ENCODE results near the gene TCERG1L. TPM values are rescaled to one million over a fixed set of nuclear protein-coding genes. Genes with fewer than 3 reads are reported as not detected.

TCERG1L gene
- total and polyA plus RNA-seq, 4 donors = 0.02 to 0.09 (median 0.08) TPM; not detected in 1

GRCh38 chr10:131131726-131132591 lies 179.6 kb downstream of the TCERG1L start:
- ATAC-seq (ENCODE audit: insufficient read depth, low FRiP score) (peak; percentile 21), DNase-seq (peak; percentile 54 to 84 (median 68))
- Histone ChIP-seq H3K27me3 (ENCODE audit: control insufficient read depth in 3 of 3, insufficient read depth in 3 of 3, low read length in 2 of 3) (no peaks in the 10 kb centered on the region), H3K4me1 (ENCODE audit: control insufficient read depth in 5 of 5, insufficient read depth in 5 of 5, low read length in 5 of 5) (peaks cover 0 to 11% (median 2%) of the 10 kb centered on the region in 5 donors), H3K36me3 (ENCODE audit: control insufficient read depth in 4 of 4, insufficient read depth in 4 of 4, low read length in 4 of 4) (no peaks in the 10 kb centered on the region), H3K9me3 (ENCODE audit: control insufficient read depth in 4 of 4, insufficient read depth in 3 of 4, low read length in 3 of 4) (peaks cover 0 to 2% (median 0%) of the 10 kb centered on the region in 4 donors), H3K27ac (ENCODE audit: low read depth in 1 of 2, low read length in 1 of 2) (no peak overlapping the region), H3K4me3 (no peak overlapping the region), H3K9ac (ENCODE audit: insufficient read depth in 1 of 2, low read length in 2 of 2) (no peak overlapping the region)
- WGBS, 2 donors = 55 to 59% methylated on average over 25 of the region's 25 CpGs
- TF ChIP-seq, protein P1, sequence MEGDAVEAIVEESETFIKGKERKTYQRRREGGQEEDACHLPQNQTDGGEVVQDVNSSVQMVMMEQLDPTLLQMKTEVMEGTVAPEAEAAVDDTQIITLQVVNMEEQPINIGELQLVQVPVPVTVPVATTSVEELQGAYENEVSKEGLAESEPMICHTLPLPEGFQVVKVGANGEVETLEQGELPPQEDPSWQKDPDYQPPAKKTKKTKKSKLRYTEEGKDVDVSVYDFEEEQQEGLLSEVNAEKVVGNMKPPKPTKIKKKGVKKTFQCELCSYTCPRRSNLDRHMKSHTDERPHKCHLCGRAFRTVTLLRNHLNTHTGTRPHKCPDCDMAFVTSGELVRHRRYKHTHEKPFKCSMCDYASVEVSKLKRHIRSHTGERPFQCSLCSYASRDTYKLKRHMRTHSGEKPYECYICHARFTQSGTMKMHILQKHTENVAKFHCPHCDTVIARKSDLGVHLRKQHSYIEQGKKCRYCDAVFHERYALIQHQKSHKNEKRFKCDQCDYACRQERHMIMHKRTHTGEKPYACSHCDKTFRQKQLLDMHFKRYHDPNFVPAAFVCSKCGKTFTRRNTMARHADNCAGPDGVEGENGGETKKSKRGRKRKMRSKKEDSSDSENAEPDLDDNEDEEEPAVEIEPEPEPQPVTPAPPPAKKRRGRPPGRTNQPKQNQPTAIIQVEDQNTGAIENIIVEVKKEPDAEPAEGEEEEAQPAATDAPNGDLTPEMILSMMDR (IDR thresholded peaks at IDR 0.05; ENCODE audit: control extremely low read depth, extremely low read depth) = no peak

DNA sequence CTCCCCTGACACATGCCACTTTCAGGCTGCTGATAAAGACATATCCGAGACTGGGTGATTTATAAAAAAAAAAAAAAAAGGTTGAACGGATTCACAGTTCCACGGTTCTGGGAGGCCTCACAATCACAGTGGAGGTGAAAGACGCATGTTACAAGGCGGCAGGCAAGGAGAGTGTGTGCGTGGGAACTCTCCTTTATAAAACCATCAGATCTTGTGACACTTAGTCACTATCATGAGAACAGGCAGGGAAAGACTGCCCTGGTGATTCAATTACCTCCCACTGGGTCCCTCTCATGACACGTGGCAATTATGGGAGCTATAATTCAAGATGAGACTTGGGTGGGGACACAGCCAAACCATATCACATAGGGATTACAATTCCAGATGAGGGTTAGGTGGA lies 181.5 kb downstream of the TCERG1L start:
- Histone ChIP-seq H3K4me1 (ENCODE audit: control insufficient read depth in 5 of 5, insufficient read depth in 5 of 5, low read length in 5 of 5) (peaks cover 0 to 16% (median 2%) of the 10 kb centered on the region in 5 donors), H3K27ac (ENCODE audit: low read depth in 1 of 2, low read length in 1 of 2) (no peak overlapping the region), H3K27me3 (ENCODE audit: control insufficient read depth in 3 of 3, insufficient read depth in 3 of 3, low read length in 2 of 3) (no peaks in the 10 kb centered on the region), H3K36me3 (ENCODE audit: control insufficient read depth in 4 of 4, insufficient read depth in 4 of 4, low read length in 4 of 4) (no peaks in the 10 kb centered on the region), H3K9me3 (ENCODE audit: control insufficient read depth in 4 of 4, insufficient read depth in 3 of 4, low read length in 3 of 4) (peaks cover 0 to 2% (median 0%) of the 10 kb centered on the region in 4 donors), H3K4me3 (no peak overlapping the region), H3K9ac (ENCODE audit: insufficient read depth in 1 of 2, low read length in 2 of 2) (no peak overlapping the region)
- DNase-seq (no peak), ATAC-seq (ENCODE audit: insufficient read depth, low FRiP score) (no peak)
- TF ChIP-seq, protein P1 (IDR thresholded peaks at IDR 0.05; ENCODE audit: control extremely low read depth, extremely low read depth) = no peak
- WGBS, 2 donors = 89% methylated on average over 7 of the region's 7 CpGs

DNA sequence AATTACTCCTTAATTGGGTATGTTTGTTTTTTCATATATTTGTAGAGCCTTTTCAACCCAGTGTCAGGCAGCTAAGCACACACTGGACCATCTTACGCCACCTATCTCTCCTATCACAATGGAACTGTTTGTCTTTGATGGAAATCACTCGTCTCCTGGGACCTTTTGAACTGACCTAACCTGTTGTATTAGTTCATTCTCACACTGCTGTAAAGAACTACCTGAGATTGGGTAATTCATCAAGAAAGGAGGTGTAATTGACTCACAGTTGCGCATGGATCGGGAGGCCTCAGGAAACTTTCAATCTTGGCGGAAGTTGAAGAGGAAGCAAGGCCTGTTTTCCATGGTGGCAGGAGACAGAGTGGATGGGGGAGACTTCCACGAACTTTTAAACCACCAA lies 182.0 kb downstream of the TCERG1L start:
- ATAC-seq (ENCODE audit: insufficient read depth, low FRiP score) = no peak

More for the DNA sequence above, 182.0 kb downstream of the TCERG1L start:
- no peak overlapping the region for H3K9ac ChIP-seq (ENCODE audit: insufficient read depth in 1 of 2, low read length in 2 of 2)
- no peak for DNase-seq
- peaks cover 0 to 16% (median 2%) of the 10 kb centered on the region in 5 donors for H3K4me1 ChIP-seq (ENCODE audit: control insufficient read depth in 5 of 5, insufficient read depth in 5 of 5, low read length in 5 of 5)
- WGBS, 2 donors = 76 to 77% methylated on average over 6 of the region's 6 CpGs
- H3K9me3 ChIP-seq (ENCODE audit: control insufficient read depth in 4 of 4, insufficient read depth in 3 of 4, low read length in 3 of 4) = peaks cover 0 to 2% (median 0%) of the 10 kb centered on the region in 4 donors
- no peak overlapping the region for H3K4me3 ChIP-seq
- TF ChIP-seq, protein P1 (IDR thresholded peaks at IDR 0.05; ENCODE audit: control extremely low read depth, extremely low read depth) = no peak
- H3K27me3 ChIP-seq (ENCODE audit: control insufficient read depth in 3 of 3, insufficient read depth in 3 of 3, low read length in 2 of 3) = no peaks in the 10 kb centered on the region
- no peaks in the 10 kb centered on the region for H3K36me3 ChIP-seq (ENCODE audit: control insufficient read depth in 4 of 4, insufficient read depth in 4 of 4, low read length in 4 of 4)
- H3K27ac ChIP-seq (ENCODE audit: low read depth in 1 of 2, low read length in 1 of 2) = no peak overlapping the region

Measured in lung (tissue), 12 donors.